Transverse colon (tissue), 4 donors: Measurements from ENCODE around the gene PARP1. TPM values are rescaled to one million over a fixed set of nuclear protein-coding genes. Genes with fewer than 3 reads are reported as not detected.

Experiments used
- DNase-seq: peaks from one replicate; pipeline ENCODE4 v3.0.0-alpha.2; 2019
- H3K27ac ChIP-seq, 4 donors: fragments of 200-600 bp; sonication (generic); 2 replicates each; pipeline ENCODE4 v1.5.1; 2016 to 2018; ENCODE audit warnings: inconsistent platforms in 4 of 4
- H3K27me3 ChIP-seq: fragments of 200-600 bp; sonication (generic); 2 replicates; pipeline ENCODE4 v1.5.1; 2017; ENCODE audit warnings: inconsistent platforms
- H3K36me3 ChIP-seq, 4 donors: fragments of 200-600 bp; sonication (generic); 2 replicates each; pipeline ENCODE4 v1.5.1; 2017 to 2019; ENCODE audit warnings: inconsistent platforms in 4 of 4
- H3K4me1 ChIP-seq, 4 donors: fragments of 200-600 bp; sonication (generic); 2 replicates each; pipeline ENCODE4 v1.5.1; 2017 to 2020; ENCODE audit warnings: inconsistent platforms in 4 of 4
- H3K4me3 ChIP-seq, 4 donors: fragments of 200-600 bp; sonication (generic); 1 replicate in 1 of 4; 2 replicates in 3 of 4; pipeline versions ENCODE4 v1.5.1 to v1.6.1; 2017 to 2019; ENCODE audit warnings: inconsistent platforms in 4 of 4
- H3K9me3 ChIP-seq, 2 donors: fragments of 200-600 bp; sonication (generic); 2 replicates each; pipeline ENCODE4 v1.5.1; 2017 to 2019; ENCODE audit warnings: inconsistent platforms in 2 of 2
- CTCF ChIP-seq, 5 experiments: fragments of 200-600 bp in 3 of 5; fragments of 450-650 bp in 2 of 5; sonication (generic) in 3 of 5; IDR thresholded peaks; 1 replicate in 2 of 5; 2 replicates in 3 of 5; pipeline ENCODE4 v1.5.1; 2016 to 2017; ENCODE audit warnings: antibody characterized with exemption in 5 of 5, inconsistent platforms in 3 of 5, mild to moderate bottlenecking in 2 of 5, moderate library complexity in 1 of 5
- EP300 ChIP-seq: sonication (generic); formaldehyde crosslinking; IDR thresholded peaks from one replicate; pipeline ENCODE4 v1.6.1; 2017; ENCODE audit warnings: antibody characterized with exemption, low read depth
- POLR2A ChIP-seq: fragments of 450-650 bp; IDR thresholded peaks from one replicate; pipeline ENCODE4 v1.6.1; 2016; ENCODE audit warnings: antibody characterized with exemption, mild to moderate bottlenecking, moderate library complexity
- POLR2AphosphoS5 ChIP-seq, 3 donors: sonication (generic); formaldehyde crosslinking; IDR thresholded peaks; one replicate each; pipeline ENCODE4 v1.6.1; 2016; ENCODE audit warnings: antibody characterized with exemption in 3 of 3
- WGBS, 2 donors: methylation state at CpG; one replicate each; pipeline ENCODE4 v1.1.5; 2018; ENCODE audit warnings: low coverage in 1 of 2; 5-methylcytosine and 5-hydroxymethylcytosine counted together
- in situ Hi-C, 4 donors: fragments of 200-750 bp; cut with MboI; loops; one replicate each; pipeline versions ENCODE4 v1.15.0 to v1.15.1; 2017; ENCODE audit warnings: low sequenced_read_pairs in 3 of 4, low pct_ligation_motif_present in 1 of 4, low pct_unique_long_range_greater_than_20kb in 1 of 4
- intact Hi-C: fragments of 100-400 bp; cut with DNase I; formaldehyde crosslinking; loops from one replicate; pipeline ENCODE4 v1.15.1; 2023; ENCODE audit warnings: low total_unique reads
- total RNA-seq, 4 donors: library from RNA; depleted of rRNA; stranded (reverse); fragments of >200 nt; gene quantifications; one replicate each; pipeline ENCODE4 v1.1.0, GENCODE V29; 2016

PARP1 gene
- total RNA-seq, 4 donors from 2014 or later: 23.2 to 74.4 (median 38.0) TPM

- Histone ChIP-seq H3K9me3 (no peaks in the 10 kb centered on the region), H3K27me3 (no peaks in the 10 kb centered on the region), H3K4me3 (no peak overlapping the region), H3K36me3 (peaks cover 0 to 67% (median 27%) of the 10 kb centered on the region in 4 donors), H3K4me1 (no peaks in the 10 kb centered on the region), H3K27ac (peak overlapping the region in 1 of 4 donors; percentile 47)
- intact Hi-C loops (no loop called here), in situ Hi-C loops (no loop called here)
- WGBS, 2 donors: 67 to 75% methylated on average over 1 to 9 of the region's 9 CpGs
- no peak for TF ChIP-seq CTCF (IDR thresholded peaks at IDR 0.05)
- TF ChIP-seq POLR2AphosphoS5 (IDR thresholded peaks at IDR 0.05): no peak
- no peak for TF ChIP-seq EP300
- no peak for TF ChIP-seq POLR2A
- no peak for DNase-seq
Measured at GRCh38 chr1:226363801-226364513, 43.9 kb downstream of the PARP1 start.

GRCh38 chr1:226362891-226363447 lies 44.9 kb downstream of the PARP1 start:
- WGBS, 2 donors: 86 to 93% methylated on average over 3 to 9 of the region's 9 CpGs
- Histone ChIP-seq H3K36me3 (peaks cover 0 to 64% (median 27%) of the 10 kb centered on the region in 4 donors), H3K27ac (peak overlapping the region in 1 of 4 donors; percentile 47), H3K27me3 (no peaks in the 10 kb centered on the region), H3K9me3 (no peaks in the 10 kb centered on the region), H3K4me3 (no peak overlapping the region), H3K4me1 (no peaks in the 10 kb centered on the region)
- DNase-seq: no peak
- in situ Hi-C loops: no loop called here
- intact Hi-C loops: no loop called here
- TF ChIP-seq EP300: no peak

GRCh38 chr1:226362361-226362760 lies 45.5 kb downstream of the PARP1 start:
- 80 to 100% methylated on average over 1 to 6 of the region's 6 CpGs for WGBS, 2 donors
- H3K27me3 ChIP-seq: no peaks in the 10 kb centered on the region
- peak; percentile 25 for DNase-seq
- no peak overlapping the region for H3K27ac ChIP-seq
- TF ChIP-seq POLR2AphosphoS5 (IDR thresholded peaks at IDR 0.05) (no peak), POLR2A (no peak), CTCF (IDR thresholded peaks at IDR 0.05) (no peak), EP300 (no peak)
- in situ Hi-C loops (no loop called here), intact Hi-C loops (no loop called here)
- no peak overlapping the region for H3K4me3 ChIP-seq
- H3K36me3 ChIP-seq: peaks cover 0 to 61% (median 25%) of the 10 kb centered on the region in 4 donors
- no peaks in the 10 kb centered on the region for H3K4me1 ChIP-seq
- no peaks in the 10 kb centered on the region for H3K9me3 ChIP-seq

- intact Hi-C loops (no loop called here), in situ Hi-C loops (no loop called here)
- Histone ChIP-seq H3K9me3 (no peaks in the 10 kb centered on the region), H3K36me3 (peaks cover 0 to 45% (median 14%) of the 10 kb centered on the region in 4 donors), H3K4me3 (no peak overlapping the region), H3K27me3 (no peaks in the 10 kb centered on the region), H3K4me1 (no peaks in the 10 kb centered on the region), H3K27ac (no peak overlapping the region)
- no peak for DNase-seq
- 85 to 87% methylated on average over 4 to 8 of the region's 8 CpGs for WGBS, 2 donors
- TF ChIP-seq CTCF (IDR thresholded peaks at IDR 0.05) (no peak), POLR2AphosphoS5 (IDR thresholded peaks at IDR 0.05) (no peak), EP300 (no peak)
Measured at GRCh38 chr1:226360106-226360746, 47.7 kb downstream of the PARP1 start.
